Measurements from ENCODE around the gene RAE1. TPM values are rescaled to one million over a fixed set of nuclear protein-coding genes. Genes with fewer than 3 reads are reported as not detected.

The RAE1 gene
- polyA plus RNA-seq, 1 donor: 66.4 TPM

DNA sequence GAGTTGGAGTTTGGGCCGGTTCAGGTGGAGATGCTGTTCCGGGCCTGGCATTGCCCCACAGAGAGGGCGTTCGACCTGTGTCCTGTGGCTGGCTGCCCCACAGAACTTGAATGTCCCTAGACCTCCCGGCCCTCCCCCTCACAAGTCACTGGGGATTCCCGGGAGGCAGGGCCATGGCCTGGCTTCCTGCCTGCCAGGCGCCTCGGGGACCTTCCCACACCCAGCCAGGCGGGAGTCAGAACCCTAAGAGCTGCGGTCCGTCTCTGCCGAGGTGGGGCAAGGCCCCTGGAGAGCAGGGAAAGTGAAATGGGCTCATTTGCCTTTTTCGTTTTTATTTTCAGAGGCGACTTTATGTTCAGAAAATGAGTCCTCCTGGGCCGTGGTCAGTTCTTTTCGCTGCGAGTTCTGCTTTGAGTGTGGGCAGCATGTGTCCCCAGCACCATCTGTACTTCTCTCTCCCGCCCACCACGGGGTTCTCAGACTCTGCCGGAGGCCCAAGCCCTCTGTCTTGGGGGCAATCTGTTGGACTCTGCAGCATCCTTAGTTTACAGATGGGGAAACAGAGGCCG, 48.6 kb downstream of the RAE1 start:
- DNase-seq: no peak

DNA sequence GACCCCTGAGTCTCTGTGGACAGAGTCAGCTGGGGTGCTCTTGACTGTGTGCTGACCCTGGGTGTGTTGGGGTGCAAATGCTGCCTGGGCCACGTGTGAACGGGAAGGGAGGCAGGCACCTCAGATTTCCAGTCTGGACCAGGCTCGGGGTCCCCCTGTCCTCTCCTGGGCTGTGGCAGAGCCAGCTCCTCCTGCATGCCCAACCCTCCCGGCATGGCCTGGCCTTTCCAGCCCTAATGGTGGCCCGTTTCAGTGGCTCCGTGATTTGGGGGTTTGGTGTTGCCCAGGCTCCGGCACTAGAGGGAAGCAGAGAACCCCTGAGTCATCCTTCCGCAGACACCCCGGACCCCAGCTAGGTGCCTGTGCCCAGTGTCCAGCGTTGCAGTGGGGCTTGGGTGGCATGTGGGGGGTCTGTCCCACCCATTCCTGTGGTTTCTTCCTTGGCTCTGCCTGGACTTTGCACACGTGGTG, 49.2 kb downstream of the RAE1 start:
- no peak for DNase-seq

DNA sequence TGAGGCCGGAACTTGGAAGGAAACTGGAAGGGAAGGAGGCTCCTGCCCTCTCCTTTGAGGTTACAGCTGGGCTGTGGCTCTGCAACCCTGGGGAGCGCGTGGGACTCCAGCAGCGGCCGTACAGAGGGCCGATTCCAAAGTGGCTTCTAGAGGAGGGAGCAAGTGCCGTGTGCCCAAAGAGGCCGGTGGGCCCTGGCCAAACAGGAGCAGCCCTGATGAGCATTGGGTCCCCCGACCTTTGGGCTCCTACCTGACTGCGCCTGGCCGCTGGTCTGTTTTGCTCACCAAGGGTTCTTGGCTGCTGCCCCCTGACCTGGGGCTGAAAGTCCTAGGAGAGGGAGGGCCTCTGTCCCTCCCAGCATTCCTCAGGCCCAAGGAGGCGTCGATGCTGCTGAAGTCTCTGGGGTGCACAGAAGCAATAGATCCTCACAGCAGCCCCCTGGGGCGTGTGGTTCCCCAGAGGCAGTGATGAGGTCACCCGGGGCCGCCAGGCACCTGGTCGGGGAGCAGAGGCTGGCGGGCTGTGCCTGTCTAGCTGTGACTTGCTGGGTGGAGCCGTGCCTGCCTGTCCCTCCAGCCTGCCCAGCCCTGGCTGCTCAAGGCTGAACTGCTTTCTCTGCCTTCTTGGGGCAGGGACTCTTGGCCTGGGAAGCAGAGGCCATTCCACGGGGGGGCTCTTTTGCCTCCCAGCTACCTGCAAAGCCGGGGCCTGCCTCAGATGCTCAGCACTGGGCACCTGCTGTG, 49.9 kb downstream of the RAE1 start:
- DNase-seq: no peak

DNA sequence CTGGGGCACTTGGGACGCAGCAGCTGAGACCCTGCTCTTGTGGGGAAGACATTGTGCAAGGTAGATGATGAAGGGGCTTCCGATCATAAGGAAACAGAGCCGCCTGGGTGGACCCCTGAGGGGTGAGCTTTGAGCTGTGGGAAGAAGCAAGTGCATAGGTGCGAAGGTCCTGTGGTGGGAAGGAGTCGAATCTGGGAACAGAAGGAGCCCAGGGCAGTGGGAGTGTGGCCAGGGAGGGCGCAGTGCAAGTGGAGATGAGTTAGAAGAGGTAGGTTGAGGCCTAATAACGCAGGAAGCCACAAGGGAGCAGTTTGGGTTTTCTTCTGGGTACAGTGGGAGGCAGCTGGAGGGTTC, 50.5 kb downstream of the RAE1 start:
- no peak for DNase-seq

DNA sequence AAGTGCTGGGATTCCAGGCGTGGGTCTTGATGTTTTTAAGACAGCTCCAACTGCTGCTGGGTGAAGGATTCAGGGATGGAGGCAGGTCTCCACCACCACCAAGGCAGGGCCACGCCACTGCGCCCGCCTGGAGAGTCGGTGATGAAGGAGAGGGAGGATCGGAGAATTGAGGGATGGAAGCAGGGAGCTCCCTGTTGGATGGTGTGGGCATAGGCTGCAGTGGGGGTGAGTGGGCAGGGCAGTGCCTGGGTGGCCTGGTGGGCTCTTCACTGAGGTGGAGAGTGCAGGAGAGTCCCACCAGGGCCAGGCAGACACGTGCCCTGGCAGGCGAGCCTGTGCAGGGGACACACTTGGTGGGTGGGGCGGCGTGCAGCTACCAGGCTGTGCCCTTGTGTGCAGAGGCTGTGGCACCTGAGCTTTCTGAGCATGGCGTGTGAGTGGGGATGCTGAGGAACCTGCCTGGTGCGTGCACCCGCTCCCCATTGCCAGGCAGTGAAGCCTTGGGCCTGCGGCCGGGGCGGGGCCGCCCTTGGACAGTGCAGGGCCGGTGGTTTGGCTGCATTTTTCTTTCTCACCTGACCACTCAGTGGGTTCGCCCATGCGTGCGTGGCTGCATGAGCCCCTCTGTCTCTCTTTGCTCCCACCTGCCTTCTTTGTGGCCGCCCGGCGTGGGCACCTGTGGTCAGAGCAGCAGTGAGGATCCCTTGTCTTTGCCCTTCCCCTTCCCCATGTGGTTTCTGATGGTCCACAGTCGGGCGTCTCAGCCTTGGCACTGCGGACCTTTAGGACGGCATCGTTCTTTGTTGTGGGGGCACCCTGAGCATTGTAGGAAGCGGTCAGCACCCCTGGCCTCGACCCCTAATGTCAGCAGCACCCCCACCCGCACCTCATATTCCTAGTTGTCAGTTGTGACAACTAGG, 51.4 kb downstream of the RAE1 start:
- no peak for DNase-seq

DNA sequence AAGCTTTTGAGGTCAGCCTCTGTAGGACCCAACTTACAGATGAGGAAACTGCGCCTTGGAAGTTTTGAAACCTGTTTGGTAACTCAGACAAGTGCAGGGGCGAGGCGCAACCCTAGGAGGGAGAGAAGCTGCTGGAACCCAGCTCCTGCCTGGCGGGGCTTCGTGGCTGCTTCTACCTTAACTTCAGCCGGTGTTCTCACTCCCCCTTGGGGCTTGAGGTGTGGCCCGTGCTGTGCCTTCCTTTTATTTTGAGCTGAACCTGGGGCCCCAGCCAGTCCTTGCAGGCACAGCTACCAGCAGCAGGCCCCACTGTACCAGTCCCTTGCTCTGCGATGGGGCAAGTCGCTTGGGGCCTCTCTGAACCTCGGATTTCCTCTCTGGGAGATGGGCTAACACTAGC, 52.2 kb downstream of the RAE1 start:
- DNase-seq: no peak

DNA sequence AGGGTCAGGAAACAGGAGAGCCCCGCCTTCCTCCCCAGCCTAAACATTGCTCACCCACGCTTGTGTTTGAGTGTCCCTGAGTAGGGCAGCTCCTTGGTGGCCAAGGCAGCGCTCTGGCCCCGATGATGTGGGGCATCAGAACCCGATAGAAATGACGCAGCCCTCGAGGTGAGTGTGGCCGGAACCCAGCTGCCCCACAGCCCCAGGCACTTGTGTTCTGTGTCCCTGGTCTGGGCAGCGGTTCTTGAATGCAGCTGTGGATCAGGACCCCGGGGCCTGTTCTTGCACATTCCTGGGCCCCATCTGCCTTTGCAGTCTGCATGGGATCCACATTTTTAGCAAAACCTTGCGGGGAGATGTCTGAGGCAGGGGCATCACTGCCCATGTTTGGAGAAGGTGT, 53.0 kb downstream of the RAE1 start:
- no peak for DNase-seq

DNA sequence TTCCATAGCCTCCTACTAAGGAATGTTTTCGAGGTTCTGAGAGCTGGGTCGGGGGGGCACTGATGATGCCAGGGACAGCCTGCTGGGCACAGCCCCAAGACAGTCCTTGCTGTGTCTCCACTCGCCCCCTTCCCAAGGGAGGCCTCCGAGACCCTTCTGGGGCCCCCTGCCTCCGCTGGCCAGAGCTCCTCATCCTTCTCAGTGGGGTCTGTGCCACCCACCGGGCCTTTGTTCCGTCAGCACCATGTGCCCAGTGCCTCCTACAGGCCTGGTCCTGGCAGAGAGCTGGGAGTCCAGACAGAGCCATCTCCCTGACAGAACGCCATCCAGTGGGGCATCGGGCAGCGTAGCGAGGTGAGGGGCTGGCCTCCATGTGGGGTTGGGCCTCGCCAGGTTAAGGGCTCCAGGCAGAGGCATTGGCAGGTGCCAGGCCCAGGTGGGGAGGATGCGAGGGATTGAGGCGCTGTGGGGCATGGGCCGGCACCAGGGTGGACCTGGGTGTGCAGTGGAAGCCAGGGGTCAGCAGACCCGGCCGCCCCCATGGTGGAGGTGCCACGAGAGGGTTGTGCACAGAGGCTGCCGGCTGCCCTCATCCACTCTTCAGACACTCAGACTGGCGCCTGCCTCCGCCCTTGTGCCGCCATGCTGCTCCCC, 53.5 kb downstream of the RAE1 start:
- no peak for DNase-seq

DNA sequence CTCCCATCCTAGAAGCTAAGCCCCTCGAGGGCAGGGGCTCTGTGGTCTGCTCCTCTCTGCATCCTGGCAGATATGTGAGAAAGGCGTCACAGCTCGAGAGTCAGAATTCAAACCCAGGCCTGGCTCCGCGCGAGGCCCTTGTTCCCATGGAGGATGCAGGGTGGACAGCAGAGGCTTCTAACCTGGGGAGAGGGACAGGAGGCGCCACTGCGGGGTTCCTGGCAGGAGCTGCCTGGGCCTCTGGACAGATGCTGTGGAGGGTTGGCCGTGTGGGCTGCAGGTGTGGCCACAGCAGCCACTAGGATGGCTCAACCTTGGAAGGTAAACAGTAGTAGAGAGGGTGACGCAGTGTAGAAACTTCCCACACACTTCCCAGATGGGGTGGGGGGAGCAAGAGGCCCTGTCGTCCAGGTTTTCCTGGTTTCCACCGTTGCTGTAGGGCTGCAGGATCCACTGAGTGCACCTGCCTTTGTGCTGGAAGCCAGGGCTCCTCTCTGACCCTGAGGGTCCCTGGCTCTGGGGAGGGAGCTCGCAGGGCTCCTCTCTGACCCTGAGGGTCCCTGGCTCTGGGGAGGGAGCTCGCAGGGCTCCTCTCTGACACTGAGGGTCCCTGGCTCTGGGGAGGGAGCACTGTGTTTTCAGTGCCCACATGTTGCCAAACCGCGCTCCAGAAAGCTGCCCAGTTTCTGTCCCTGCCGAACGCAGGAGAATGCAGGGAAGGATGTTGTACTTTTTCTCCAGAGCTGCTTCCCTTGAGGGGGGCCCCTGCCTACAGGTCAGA, 54.4 kb downstream of the RAE1 start:
- DNase-seq: no peak

DNA sequence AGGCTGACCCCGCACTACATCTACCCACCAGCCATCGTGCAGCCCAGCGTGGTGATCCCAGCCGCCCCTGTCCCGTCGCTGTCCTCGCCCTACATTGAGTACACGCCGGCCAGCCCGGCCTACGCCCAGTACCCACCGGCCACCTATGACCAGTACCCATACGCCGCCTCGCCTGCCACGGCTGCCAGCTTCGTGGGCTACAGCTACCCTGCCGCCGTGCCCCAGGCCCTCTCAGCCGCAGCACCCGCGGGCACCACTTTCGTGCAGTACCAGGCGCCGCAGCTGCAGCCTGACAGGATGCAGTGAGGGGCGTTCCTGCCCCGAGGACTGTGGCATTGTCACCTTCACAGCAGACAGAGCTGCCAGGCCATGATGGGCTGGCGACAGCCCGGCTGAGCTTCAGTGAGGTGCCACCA, 56.5 kb downstream of the RAE1 start:
- no peak for DNase-seq

DNA sequence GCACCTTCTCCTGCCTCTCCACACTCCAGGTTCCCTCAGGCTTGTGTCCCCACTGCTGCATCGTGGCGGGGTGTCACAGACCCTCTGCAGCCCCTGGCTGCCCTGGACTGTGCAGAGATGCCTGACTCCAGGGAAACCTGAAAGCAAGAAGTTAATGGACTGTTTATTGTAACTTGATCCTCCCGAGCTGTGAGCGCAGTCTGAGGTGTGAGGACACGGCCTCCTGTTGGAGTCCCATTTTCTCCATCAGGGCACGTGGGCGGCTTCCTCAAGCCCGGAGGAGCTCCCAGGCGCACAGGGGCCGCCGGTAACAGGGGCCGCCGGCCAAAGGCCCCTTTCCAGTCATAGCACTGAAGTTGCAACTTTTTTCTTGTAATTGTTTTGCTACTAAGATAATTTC, 57.1 kb downstream of the RAE1 start:
- no peak for DNase-seq

DNA sequence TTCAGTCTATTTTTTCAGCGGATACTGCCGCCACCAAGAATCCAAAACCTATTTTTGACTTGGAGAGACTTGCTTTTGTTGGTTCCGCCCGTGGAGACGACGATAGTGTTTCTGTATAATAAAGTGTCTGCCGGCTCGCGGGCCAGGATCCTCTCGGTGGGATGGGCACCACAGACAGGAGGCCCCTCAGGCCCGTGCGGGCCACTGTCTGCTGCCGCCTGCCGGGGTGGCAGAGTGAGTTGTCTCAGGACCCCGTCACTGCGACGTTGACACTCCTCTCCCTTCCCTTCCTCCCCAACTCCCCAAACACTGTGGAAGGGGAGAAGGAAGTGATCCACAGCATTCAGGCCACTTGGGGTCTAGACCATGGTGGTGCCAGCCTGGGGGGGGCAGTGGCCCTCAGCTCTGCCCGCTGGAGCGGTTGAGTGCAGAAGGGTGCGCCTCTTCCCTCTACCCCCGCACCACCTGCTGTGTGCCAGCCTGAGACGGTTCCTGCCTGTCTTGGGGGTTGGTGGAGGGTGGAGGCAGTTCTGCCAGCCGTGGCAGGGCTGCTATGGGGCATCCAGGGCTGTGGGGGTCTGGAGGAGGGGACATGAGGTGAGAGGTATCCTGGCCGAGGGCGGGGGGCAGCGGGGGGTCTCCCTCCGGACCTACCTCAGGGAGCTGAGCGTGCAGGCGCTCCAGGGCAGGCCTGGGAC, 57.6 kb downstream of the RAE1 start:
- DNase-seq: no peak

DNA sequence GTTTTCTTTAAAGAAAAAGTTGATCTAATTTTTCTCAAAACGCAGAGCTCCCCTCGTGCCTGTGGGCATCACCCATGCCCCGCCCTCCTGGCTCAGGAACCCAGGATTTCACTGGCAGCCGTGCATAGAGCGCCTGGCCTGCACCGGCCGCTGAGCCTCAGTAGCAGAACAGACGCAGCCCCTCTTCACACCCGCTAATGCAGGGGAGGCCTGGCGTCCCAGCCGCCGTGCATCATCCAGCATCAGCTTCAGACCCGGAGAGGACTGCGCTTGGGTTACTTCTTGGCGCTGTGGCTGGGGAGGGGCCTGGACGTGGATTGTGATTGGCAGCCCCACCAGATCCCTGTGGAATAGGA, 58.2 kb downstream of the RAE1 start:
- no peak for DNase-seq

DNA sequence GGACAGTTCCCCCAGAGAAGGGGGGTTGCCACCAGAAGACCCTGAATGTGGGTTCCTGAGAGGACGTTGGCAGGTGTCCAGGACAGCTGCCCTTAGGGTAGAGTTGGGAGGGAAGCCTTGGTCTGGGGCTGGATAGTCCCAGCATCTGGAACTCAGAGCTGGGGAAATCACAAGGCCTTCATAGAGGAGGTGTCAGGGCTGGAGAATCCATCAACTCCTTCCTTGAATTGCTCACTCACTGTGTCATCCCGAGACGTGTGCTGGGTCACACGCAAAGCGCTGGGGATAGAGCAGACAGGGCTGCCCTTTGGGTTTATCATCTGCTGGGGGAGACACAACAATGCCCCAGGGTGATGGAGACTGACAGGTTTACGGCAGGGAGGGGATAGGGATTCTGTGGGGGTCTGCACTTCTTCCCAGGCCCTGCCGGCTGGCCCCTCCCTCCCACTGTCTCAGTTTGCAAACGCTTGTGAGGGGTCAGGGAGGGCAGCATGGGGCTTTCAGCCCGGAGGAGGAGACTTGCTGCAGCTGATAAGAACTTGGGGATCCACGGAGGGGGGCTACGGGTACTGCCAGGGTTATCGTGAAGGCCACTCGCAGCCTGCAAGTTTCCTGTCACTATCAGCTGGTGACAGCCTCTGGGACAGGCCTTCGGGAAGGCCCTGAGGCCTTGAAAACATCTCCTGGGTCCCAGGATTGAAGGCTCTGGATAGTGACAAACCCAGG, 58.8 kb downstream of the RAE1 start:
- DNase-seq: no peak

DNA sequence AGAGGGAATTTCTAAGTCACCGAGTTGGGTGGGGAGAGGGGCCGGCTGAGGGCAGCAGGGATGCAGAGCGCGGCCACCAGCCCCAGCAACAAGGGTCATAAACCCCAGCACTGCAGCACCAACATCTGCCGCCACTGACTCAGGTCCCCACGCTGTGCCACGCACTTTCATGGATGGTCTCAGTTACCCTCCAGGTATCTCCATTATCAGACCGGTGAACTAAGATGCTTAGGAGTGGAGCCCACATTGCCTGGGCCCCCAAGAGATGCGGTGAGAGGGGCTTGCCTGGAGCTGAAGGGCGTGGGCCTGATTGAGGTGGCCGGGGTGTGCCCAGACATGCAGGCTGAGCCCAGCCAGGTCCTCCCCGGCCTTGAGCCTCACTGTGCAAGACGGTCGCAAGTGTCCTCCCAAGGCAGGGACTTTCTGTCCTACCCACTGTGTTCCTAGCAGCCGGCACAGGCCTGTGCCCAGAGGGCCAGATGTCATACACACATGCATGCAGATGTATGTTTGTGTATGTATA, 59.4 kb downstream of the RAE1 start:
- no peak for DNase-seq

DNA sequence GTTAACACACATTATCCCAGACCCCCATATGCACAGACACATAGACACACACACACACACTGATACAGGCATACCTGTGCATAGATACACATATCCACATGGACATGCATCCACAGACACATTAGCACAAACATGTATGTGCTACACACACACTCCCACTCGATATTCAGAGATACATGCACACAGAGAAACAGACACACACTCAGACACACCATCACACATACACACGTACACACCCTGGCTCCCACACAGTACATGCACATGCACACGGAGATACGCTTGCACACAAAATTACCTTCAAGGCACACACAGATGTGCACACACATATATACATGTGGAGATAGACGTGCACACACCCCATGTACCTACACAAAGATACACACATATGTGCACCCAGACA, 59.9 kb downstream of the RAE1 start:
- DNase-seq: no peak

DNA sequence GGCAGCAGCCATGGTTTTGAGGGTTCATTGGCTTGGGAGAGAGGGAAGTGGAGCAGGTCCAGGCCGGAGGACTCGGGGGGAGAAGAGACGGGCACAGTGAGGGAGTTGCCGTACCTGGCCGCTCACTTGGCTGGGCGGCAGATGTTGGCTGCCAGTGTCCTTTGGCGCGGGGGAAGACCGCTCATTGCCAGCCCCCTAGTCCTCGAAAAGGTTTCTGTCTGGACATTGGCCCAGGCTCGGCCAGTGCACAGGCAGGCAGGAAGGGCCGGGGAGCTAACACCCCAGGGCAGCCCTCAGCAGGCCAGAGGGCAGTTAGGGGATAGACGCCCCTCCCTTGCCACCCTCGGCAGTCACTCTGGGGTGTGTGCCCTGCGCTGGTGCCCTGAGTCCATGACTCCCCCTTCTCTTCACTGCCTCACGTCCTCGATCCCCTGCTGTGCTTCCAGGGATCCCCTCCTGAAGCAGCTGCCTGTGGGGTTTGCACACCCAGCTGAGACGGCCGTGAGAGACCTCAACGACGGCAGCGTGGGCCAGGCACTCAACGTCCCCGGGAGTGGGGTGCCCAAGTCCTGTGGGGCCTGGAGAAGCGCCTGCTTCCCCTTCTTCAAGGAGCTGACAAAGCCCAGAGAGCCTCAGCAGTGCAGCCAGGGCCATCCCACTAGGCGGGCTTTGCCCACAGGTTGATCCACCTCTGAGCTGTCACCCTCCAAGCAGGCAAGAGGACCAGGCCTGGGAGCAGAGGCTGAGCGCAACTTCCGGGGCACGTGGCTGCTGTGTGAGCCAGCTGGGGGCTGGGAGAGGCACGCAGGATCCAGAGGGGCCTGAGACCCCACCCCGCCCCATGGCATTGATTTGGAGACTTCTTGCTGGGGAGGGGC, 60.6 kb downstream of the RAE1 start:
- DNase-seq: no peak

DNA sequence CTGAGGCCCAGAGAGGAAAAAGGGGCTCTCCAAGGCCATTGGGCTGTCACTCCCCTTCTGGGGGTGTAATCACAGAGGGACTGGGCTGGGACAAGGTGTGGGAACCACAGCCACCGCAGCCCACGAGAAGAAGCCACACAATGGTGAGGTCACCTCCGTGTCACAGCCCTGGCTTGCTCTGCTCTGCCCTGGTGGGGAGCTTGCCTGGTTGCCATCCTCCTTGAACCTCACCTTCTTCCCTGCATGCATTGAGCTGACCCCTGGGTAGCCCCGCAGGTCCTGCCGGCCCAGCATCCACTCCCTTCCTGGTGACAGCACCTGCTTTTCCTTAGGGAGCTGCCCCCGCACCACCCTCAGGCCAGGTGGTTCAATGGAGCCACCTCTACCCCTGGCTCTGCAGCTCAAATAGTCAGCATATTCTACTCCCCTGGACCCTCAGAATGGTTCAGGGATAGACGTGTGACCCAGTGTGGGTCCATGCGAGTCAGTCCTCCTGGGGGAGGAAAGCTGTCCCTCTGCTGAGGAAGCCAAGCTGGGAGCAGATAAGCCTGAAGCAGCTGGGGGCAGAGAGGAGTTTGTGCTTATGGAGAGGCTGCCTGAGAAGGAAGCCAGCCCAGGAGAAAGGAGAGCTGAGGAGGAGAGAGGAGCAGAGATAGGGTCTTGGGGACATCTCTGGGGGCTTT, 61.4 kb downstream of the RAE1 start:
- DNase-seq: no peak

DNA sequence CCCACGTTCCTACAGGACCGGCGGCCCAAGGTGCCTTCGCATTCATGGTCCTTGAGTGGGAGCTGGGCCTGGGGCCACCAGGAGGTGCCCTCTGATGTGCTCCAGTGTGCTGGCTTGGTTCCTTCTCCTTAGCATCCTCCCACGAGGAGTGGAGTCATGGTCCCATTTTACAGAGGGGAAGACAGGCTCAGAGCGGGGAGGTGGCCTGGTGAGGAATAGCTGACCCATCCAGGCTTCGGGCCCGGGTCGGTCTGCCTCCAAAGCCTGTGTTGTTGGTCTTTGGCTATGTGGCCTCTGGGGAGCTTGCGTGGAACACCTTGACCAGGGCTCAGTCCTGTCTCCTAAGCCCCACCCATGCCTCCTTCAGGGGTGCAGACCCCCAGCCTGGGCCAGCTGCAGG, 62.9 kb downstream of the RAE1 start:
- no peak for DNase-seq
